Measurements from ENCODE around the gene THRSP.

The THRSP gene

DNA sequence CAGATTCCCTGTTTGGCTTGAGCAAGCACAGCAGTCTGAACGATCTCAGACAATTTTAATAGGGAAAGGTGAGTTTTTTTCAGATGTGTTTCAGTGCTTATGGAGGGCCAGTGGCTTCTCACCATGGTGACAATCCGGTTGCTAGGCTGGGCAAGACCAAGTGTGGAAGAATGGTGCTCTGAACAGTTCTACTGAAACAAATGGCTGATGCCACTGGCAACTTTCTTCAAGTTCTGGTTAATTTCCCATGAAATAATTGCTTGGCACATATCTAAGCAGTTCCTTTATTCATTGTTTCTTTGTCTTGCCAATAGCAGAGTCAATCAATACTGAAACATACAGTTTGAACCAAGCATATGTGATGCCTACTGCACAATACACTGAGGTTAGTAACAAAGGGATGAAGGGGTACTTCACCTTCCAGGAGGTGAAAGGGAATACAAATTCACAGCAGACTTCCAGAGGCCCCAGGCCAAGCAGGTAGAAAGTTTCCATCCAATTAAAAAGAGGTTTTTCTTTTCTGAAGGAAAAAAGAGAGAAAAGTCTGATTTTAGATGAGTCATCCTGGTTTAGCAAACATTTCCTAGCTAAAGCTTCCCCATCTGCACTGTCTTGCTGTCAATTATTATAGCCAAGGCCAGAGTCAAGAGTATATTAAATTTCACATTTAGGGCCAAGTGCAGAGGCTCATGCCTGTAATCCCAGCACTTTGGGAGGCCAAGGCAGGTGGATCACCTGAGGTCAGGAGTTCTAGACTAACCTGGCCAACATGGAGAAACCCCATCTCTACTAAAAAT, 37.2 kb downstream of the THRSP start:
- DNase-seq, result no peak

DNA sequence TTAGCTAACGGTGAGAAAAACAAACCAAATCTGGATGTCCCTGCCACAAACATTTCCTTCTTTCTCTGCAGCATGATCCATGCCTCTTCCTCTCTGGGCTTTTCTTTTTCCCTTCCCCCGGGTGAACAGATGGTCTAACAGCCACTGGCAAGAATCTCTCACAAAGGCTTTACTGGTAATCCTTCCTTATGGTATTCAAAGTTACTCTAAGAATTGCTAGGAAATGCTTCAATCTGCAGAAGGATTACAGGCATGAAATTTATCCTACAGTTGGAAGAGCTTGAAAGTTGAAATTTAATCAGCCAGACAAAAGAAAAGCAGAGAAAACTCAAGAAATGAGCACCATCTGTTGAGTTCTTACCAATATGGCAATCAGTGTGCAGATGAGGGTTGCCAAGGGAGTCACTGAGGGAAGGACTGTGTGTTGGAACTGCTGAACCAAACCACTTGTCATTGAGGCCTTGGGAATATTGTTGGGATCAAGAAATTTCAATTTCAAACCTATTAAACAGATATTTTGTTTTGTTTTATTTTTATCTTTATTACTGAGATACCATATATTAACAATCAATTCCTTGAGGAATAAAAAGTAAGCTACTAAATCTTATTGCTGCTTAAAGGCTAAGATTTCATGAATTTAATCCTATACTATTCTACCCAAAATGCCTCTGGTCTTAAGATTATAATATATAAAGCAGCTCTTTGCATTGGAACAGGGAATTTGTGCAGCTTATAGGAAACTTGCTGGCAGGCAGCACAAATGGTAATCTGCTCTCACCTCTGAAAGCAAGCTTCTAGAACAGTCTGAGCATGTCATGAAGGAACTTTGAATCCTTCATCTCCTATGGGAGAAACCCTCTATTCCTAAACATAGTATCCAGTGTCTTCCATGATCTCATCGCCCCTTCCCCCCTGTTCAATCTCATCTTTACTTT, 45.7 kb downstream of the THRSP start:
- DNase-seq, result no peak

DNA sequence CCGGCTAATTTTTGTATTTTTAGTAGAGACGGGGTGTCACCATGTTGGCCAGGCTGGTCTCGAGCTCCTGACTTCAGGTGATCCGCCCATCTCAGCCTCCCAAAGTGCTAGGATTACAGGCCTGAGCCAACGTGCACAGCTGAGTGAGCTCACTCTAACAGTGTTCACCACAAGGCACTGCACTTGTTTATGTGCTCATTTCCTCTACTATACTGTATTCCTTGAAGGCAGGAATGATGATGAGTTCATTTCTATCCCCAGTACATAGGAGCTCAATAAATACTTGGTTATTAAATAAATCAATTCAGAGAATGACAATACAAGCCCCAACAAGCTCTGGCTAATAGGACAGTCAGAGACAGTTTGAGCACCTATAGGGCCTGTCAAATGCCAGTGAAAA, 46.7 kb downstream of the THRSP start:
- no peak for DNase-seq

DNA sequence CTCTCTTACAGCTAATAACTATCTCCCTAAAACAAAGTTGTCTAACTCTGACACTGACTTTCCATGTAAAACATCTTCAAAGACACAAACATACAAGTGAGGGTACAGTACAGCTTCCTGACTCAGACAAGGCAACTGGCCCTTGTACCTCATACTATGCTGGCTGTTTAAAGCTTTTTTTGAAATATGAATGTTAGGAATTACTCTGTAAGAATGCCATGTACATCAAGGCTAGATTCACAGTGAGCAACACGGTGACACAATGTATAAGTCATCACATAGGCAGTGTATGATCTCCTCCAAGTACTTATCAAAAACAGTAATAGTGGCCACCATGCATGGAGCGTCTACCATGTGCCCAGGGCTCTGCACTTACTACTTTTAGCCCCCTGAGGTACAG, 47.2 kb downstream of the THRSP start:
- DNase-seq, result no peak

DNA sequence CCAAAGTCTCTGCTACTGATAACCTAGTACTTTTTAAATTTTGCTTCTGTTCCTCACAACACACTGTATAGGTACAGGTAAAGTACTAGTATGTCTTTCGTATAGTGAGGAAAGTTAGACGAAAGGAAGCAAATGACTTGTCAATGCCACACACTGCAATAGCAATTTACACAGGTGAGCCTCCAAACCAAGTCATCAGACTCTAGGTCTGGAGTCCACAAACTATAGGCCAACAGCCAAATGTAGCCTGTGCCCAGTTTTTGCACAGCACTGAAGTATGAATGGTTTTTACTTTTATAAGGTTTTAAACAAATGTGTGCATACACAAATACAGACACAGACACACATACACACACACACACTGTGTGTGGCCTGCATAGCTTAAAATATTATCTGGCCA, 47.6 kb downstream of the THRSP start:
- DNase-seq, result no peak

DNA sequence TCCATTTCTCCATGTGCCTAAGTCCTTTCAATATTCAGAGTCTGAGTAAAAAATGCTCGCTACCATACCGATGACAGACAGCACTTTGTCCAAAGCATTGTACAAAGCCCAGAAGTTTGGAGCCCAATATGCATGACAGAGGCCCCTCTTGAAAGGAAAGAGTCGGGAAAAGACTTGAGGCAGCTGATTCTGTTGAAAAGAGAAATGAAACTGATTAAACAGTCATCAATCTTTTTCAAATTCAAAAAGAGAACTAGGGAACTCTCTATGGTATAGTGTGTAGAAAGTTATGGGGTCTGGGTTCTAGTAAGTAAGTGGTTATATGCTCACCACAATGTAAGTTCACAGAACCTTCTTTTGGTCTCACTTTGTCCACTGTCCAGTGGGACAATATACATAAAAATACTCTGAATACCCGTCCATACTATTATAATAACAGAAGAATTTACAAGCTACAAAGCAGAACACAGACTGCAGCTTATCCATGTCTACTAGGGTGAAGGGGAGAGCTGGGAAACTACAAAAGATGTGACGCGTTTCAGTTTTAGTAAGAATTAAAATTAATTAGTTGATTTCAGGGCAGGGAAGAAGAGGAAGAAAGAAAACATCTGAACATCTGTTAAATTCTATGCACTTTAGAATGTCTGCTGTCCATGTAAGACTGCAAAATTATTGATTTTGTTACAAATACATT, 49.1 kb downstream of the THRSP start:
- no peak for DNase-seq
